GM12891 (cell line): ENCODE data around the gene TRAPPC10.
"Not testable (repeated sequence)": the region's sequence is repeated elsewhere in the genome, so short reads cannot be mapped to it uniquely, and the experiment has no call there.

Source experiments
- PAX5 ChIP-seq: IDR thresholded peaks from 2 replicates; pipeline ENCODE4 v1.6.1; 2011; ENCODE audit warnings: low read length, moderate library complexity, mild to moderate bottlenecking; ENCODE audit not compliant: insufficient read depth, severe bottlenecking
- POLR2A ChIP-seq: IDR thresholded peaks from 2 replicates; pipeline ENCODE4 v1.6.1; 2011; ENCODE audit warnings: low read depth, low read length, control low read depth
- POLR2AphosphoS5 ChIP-seq: IDR thresholded peaks from 2 replicates; pipeline ENCODE4 v1.6.1; 2011; ENCODE audit warnings: low read depth, low read length, control low read depth
- SPI1 ChIP-seq: IDR thresholded peaks from 2 replicates; pipeline ENCODE4 v1.6.1; 2011; ENCODE audit warnings: low read depth, low read length, control low read depth
- TAF1 ChIP-seq: IDR thresholded peaks from 2 replicates; pipeline ENCODE4 v1.6.1; 2011; ENCODE audit warnings: low read depth, low read length, control low read depth

GRCh38 chr21:44140552-44140932 is 128.4 kb downstream of the TRAPPC10 start:
- TF ChIP-seq PAX5, POLR2A, TAF1, SPI1, POLR2AphosphoS5: not testable (repeated sequence)
